ENCODE results near the gene CALML6.

The CALML6 gene

GRCh38 chr1:1925437-1926345, 10.6 kb downstream of the CALML6 start:
- no peak for DNase-seq (ENCODE audit: low read depth)
- TF ChIP-seq CTCF (IDR thresholded peaks at IDR 0.05; ENCODE audit: control insufficient read depth, extremely low read depth, insufficient read depth), result no peak
- no peak overlapping the region for H3K4me3 ChIP-seq (ENCODE audit: low read depth, low read length)

GRCh38 chr1:1926346-1926811, 11.3 kb downstream of the CALML6 start:
- TF ChIP-seq CTCF (IDR thresholded peaks at IDR 0.05; ENCODE audit: control insufficient read depth, extremely low read depth, insufficient read depth), result no peak
- no peak for DNase-seq (ENCODE audit: low read depth)
- no peak overlapping the region for H3K4me3 ChIP-seq (ENCODE audit: low read depth, low read length)

- H3K4me3 ChIP-seq (ENCODE audit: low read depth, low read length), result no peak overlapping the region
- TF ChIP-seq CTCF (IDR thresholded peaks at IDR 0.05; ENCODE audit: control insufficient read depth, extremely low read depth, insufficient read depth), result no peak
- no peak for DNase-seq (ENCODE audit: low read depth)
Observed at GRCh38 chr1:1926886-1927660, 12.0 kb downstream of the CALML6 start.

GRCh38 chr1:1927751-1928150, 12.7 kb downstream of the CALML6 start:
- no peak for TF ChIP-seq CTCF (IDR thresholded peaks at IDR 0.05; ENCODE audit: control insufficient read depth, extremely low read depth, insufficient read depth)
- H3K4me3 ChIP-seq (ENCODE audit: low read depth, low read length), result no peak overlapping the region
- no peak for DNase-seq (ENCODE audit: low read depth)

GRCh38 chr1:1928231-1929101, 13.4 kb downstream of the CALML6 start:
- no peak overlapping the region for H3K4me3 ChIP-seq (ENCODE audit: low read depth, low read length)
- no peak for DNase-seq (ENCODE audit: low read depth)
- TF ChIP-seq CTCF (IDR thresholded peaks at IDR 0.05; ENCODE audit: control insufficient read depth, extremely low read depth, insufficient read depth), result no peak

- TF ChIP-seq CTCF (IDR thresholded peaks at IDR 0.05; ENCODE audit: control insufficient read depth, extremely low read depth, insufficient read depth), result no peak
- no peak overlapping the region for H3K4me3 ChIP-seq (ENCODE audit: low read depth, low read length)
- DNase-seq (ENCODE audit: low read depth), result no peak
Observed at GRCh38 chr1:1929102-1929638, 14.1 kb downstream of the CALML6 start.
